Measurements from ENCODE around the gene SPOUT1.

SPOUT1 gene

DNA sequence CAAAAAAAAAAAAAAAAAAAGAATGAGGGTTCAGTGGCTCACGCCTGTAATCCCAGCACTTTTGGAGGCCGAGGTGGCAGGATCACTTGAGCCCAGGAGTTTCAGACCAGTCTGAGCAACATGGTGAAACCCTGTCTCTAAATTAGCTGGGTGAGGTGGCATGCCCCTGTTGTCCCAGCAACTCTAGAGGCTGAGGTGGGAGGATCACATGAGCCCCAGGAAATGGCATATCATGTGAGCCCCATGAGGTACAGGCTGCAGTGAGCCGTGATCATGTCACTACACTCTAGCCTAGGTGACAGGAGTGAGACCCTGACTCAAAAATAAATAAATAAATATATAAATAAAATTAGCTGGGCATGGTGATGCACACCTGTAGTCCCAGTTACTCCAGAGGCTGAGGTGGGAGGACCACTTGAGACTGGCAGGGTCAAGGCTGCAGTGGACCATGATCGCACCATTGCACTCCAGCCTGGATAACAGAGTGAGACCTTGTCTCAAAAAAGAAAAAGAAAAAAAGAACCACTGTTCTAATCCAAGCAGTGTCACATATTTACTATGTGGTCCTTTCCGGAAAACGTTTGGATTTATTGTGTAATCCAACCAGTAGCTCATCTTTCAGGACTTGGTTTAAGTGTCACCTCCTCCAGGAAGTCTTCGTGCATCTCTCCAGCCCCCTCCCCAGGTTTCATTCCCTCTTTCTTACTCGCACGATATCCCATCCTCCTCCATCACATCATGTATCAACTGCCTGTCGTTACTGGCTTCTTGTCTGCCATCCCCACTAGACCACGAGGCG, 12.3 kb upstream of the SPOUT1 start:
- TF ChIP-seq CTCF (conservative IDR thresholded peaks at IDR 0.05; ENCODE audit: control insufficient read depth, insufficient read depth, low read depth, low read length), result no peak
- no peak for DNase-seq (ENCODE audit: low read depth)
- no peak overlapping the region for H3K4me3 ChIP-seq (ENCODE audit: control insufficient read depth, low read depth, low read length)

GRCh38 chr9:128840524-128840923, 10.9 kb upstream of the SPOUT1 start:
- no peak for TF ChIP-seq CTCF (conservative IDR thresholded peaks at IDR 0.05; ENCODE audit: control insufficient read depth, insufficient read depth, low read depth, low read length)

DNA sequence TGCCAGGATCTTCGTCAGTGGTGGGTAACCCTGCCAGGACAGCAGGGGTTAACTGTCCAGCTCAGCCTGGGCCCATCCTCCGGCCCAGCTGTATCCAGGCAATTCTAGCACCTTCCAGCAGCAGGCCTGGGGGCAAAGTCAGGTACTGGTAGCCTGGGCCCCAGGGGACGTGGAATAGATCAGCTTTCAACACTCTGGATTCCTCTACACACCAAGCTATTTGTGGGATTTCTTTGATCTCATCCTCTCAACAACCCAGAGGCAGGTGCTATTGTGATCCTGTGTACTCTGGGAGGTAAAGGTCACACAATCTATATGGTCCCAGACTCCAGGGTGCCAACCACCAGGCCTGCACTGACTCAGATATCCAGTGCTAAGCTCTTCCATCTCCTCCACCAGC, 8.7 kb upstream of the SPOUT1 start:
- no peak for TF ChIP-seq CTCF (conservative IDR thresholded peaks at IDR 0.05; ENCODE audit: control insufficient read depth, insufficient read depth, low read depth, low read length)
- no peak overlapping the region for H3K4me3 ChIP-seq (ENCODE audit: control insufficient read depth, low read depth, low read length)
- DNase-seq (ENCODE audit: low read depth), result no peak

More at GRCh38 chr9:128840524-128840923, 10.9 kb upstream of the SPOUT1 start:
- DNase-seq (ENCODE audit: low read depth), result no peak
- no peak overlapping the region for H3K4me3 ChIP-seq (ENCODE audit: control insufficient read depth, low read depth, low read length)

GRCh38 chr9:128836509-128837145, 7.0 kb upstream of the SPOUT1 start:
- no peak for TF ChIP-seq CTCF (conservative IDR thresholded peaks at IDR 0.05; ENCODE audit: control insufficient read depth, insufficient read depth, low read depth, low read length)

GRCh38 chr9:128835246-128836210, 5.9 kb upstream of the SPOUT1 start:
- DNase-seq (ENCODE audit: low read depth), result no peak
- H3K4me3 ChIP-seq (ENCODE audit: control insufficient read depth, low read depth, low read length), result no peak overlapping the region
- no peak for TF ChIP-seq CTCF (conservative IDR thresholded peaks at IDR 0.05; ENCODE audit: control insufficient read depth, insufficient read depth, low read depth, low read length)

More at GRCh38 chr9:128836509-128837145, 7.0 kb upstream of the SPOUT1 start:
- no peak for DNase-seq (ENCODE audit: low read depth)
- H3K4me3 ChIP-seq (ENCODE audit: control insufficient read depth, low read depth, low read length), result no peak overlapping the region

DNA sequence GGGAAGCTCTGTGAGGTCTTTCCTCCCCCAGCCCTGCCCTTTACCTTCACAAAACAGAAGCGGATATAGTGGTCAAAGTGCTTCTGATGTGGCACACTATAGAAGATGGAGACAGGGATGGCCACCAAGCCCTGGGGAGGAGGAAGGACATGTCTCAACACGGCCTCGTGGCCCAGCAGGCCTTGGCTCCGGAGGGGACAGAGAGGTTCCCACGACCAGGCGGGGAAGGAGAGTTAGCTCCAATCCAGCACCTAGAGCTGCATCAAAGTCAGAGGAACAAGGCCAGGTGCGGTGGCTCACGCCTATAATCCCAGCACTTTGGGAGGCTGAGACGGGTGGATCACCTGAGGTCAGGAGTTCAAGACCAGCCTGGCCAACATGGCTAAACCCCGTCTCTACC, 4.1 kb upstream of the SPOUT1 start:
- no peak for DNase-seq (ENCODE audit: low read depth)
- H3K4me3 ChIP-seq (ENCODE audit: control insufficient read depth, low read depth, low read length), result no peak overlapping the region
- no peak for TF ChIP-seq CTCF (conservative IDR thresholded peaks at IDR 0.05; ENCODE audit: control insufficient read depth, insufficient read depth, low read depth, low read length)

All from fibroblast of mammary gland (primary cell).